Measurements from ENCODE around the gene PDE3B. TPM values are rescaled to one million over a fixed set of nuclear protein-coding genes. Genes with fewer than 3 reads are reported as not detected.
"Not testable (repeated sequence)": the region's sequence is repeated elsewhere in the genome, so short reads cannot be mapped to it uniquely, and the experiment has no call there.

PDE3B gene
- total RNA-seq, 1 donor from 2014 or later: 34.3 TPM

DNA sequence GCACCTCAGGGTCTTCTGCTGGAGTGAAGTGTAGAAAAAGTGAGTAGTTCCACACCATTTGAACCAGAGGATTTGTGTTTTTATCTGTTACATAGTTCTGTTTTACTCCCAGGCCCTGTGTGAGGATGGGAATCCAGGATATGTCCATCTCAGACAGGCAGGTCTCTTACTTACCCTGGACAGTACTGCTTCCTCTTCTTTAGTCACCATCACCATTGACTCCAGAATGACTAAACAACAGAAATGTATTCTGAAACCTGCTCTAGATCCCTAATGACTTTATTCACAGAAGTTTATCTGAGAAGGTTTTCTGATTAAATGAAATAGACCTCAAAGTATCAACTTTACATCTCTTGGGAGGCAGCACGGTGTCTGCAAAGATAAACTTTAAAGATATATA is 214.8 kb downstream of the PDE3B start:
- TF ChIP-seq, protein P1, sequence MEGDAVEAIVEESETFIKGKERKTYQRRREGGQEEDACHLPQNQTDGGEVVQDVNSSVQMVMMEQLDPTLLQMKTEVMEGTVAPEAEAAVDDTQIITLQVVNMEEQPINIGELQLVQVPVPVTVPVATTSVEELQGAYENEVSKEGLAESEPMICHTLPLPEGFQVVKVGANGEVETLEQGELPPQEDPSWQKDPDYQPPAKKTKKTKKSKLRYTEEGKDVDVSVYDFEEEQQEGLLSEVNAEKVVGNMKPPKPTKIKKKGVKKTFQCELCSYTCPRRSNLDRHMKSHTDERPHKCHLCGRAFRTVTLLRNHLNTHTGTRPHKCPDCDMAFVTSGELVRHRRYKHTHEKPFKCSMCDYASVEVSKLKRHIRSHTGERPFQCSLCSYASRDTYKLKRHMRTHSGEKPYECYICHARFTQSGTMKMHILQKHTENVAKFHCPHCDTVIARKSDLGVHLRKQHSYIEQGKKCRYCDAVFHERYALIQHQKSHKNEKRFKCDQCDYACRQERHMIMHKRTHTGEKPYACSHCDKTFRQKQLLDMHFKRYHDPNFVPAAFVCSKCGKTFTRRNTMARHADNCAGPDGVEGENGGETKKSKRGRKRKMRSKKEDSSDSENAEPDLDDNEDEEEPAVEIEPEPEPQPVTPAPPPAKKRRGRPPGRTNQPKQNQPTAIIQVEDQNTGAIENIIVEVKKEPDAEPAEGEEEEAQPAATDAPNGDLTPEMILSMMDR (IDR thresholded peaks at IDR 0.05): no peak
- intact Hi-C loops (cut with DNase I): no loop called here
- peaks cover 7% of the 10 kb centered on the region for H3K4me1 ChIP-seq
- no peak overlapping the region for H3K4me3 ChIP-seq
- ATAC-seq (no peak), DNase-seq (no peak)
- no peaks in the 10 kb centered on the region for H3K27me3 ChIP-seq (ENCODE audit: low read depth)
- no peak overlapping the region for H3K27ac ChIP-seq
- H3K36me3 ChIP-seq: no peaks in the 10 kb centered on the region
- H3K9me3 ChIP-seq: no peaks in the 10 kb centered on the region

DNA sequence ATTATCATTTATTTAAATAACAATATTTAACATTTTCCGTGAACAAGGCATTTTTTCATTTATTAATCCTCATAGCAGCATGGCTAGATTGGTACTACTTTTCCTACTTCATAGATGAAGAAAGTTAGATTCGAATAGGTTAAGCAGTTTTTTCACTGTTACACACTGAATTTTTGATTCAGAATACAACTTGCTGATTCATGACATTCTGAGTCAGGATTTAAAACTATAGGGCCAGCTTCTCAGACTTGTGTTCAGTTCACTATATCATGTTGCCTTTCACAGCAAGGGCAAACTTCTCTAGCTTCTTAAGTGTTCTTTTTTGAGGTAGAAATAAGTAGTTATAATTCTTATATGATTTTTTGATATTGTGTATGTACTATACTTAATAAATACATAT is 216.9 kb downstream of the PDE3B start:
- intact Hi-C loops (cut with DNase I): no loop called here
- DNase-seq (no peak), ATAC-seq (no peak)
- Histone ChIP-seq H3K4me1 (peaks cover 7% of the 10 kb centered on the region), H3K27ac (no peak overlapping the region), H3K4me3 (no peak overlapping the region), H3K9me3 (no peaks in the 10 kb centered on the region), H3K27me3 (ENCODE audit: low read depth) (no peaks in the 10 kb centered on the region), H3K36me3 (no peaks in the 10 kb centered on the region)
- TF ChIP-seq, protein P1 (IDR thresholded peaks at IDR 0.05): no peak

DNA sequence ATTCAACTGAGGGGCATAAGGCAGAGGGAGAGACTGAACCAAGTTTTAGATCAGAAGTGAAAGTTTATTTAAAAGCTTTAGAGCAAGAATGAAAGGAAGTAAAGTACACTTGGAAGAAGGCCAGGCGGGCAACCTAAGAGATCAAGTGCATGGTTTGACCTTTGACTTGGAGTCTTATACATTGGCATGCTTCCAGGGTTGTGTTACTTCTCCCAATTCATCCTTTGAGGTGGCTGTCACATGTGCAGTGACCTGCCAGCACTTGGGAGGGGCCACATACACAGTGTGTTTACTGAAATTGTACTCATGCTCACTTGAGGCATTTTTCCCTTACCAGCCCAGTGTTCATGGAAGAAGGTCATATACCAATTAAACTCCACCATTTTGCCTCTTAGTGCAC is 218.1 kb downstream of the PDE3B start:
- H3K4me3 ChIP-seq: no peak overlapping the region
- no peak overlapping the region for H3K27ac ChIP-seq
- intact Hi-C loops (cut with DNase I): no loop called here
- TF ChIP-seq, protein P1 (IDR thresholded peaks at IDR 0.05): no peak
- H3K27me3 ChIP-seq (ENCODE audit: low read depth): no peaks in the 10 kb centered on the region
- peaks cover 7% of the 10 kb centered on the region for H3K4me1 ChIP-seq
- H3K9me3 ChIP-seq: no peaks in the 10 kb centered on the region
- DNase-seq (no peak), ATAC-seq (peak; percentile 17 to 42)
- no peaks in the 10 kb centered on the region for H3K36me3 ChIP-seq

DNA sequence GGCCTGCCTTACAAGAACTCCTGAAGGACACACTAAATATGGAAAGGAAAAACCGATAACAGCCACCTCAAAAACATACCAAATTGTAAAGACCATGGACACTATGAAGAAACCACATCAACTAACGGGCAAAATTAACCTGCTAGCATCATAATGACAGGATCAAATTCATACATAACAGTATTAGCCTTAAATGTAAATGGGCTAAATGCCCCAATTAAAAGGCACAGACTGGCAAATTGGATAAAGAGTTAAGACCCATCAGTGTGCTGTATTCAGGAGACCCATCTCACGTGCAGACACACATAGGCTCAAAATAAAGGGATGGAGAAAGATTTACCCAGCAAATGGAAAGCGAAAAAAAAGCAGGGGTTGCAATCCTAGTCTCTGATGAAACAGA is 220.2 kb downstream of the PDE3B start:
- H3K27ac ChIP-seq; DNase-seq; H3K4me1 ChIP-seq; intact Hi-C loops (cut with DNase I); H3K36me3 ChIP-seq; ATAC-seq; H3K9me3 ChIP-seq; H3K27me3 ChIP-seq (ENCODE audit: low read depth); H3K4me3 ChIP-seq: not testable (repeated sequence)

DNA sequence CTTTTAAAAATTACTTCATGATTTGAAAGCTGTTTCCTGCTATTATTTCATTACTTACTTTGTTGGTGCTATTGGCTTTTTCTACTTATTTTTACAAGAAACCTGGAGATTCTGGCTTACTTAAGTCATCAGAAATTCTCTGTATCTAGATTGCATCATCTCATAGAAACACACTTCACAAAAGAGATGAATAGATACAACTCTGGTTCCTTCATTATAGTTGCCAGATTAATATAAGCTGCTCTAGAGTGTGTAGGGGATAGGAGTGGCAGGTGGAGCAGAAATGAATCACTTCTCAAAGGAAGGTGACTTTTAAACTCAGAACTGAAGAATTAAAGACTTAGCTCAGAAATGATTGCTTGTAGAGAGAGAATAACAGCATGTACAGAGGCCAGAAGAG is 228.4 kb downstream of the PDE3B start:
- H3K27me3 ChIP-seq (ENCODE audit: low read depth): no peaks in the 10 kb centered on the region
- H3K27ac ChIP-seq: no peak overlapping the region
- H3K4me3 ChIP-seq: no peak overlapping the region
- no peaks in the 10 kb centered on the region for H3K4me1 ChIP-seq
- DNase-seq (no peak), ATAC-seq (no peak)
- intact Hi-C loops (cut with DNase I): no loop called here
- TF ChIP-seq, protein P1 (IDR thresholded peaks at IDR 0.05): no peak
- no peaks in the 10 kb centered on the region for H3K9me3 ChIP-seq
- H3K36me3 ChIP-seq: peaks cover 21% of the 10 kb centered on the region

DNA sequence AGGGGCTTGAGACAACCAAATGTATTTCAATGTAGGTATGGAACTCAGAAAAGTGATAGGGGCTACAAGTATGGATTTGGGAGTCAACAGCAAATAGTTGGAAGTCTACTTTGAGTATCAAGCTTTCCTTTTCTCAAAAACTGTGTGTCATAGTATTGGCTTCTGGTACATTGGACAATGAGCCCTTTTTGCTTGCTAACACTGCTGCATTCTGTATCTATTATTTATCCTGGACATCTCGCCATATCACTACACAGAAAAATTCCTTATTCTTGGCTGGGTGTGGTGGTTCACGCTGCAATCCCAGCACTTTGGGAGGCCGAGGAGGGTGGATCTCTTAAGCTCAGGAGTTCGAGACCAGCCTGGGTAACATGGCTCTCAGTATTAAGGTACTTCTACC is 230.0 kb downstream of the PDE3B start:
- Histone ChIP-seq H3K4me1 (no peaks in the 10 kb centered on the region), H3K27me3 (ENCODE audit: low read depth) (no peaks in the 10 kb centered on the region), H3K27ac (no peak overlapping the region), H3K36me3 (peaks cover 34% of the 10 kb centered on the region), H3K9me3 (no peaks in the 10 kb centered on the region), H3K4me3 (no peak overlapping the region)
- intact Hi-C loops (cut with DNase I): no loop called here
- no peak for ATAC-seq
- DNase-seq: no peak
- TF ChIP-seq, protein P1 (IDR thresholded peaks at IDR 0.05): no peak

Data from lower lobe of right lung (tissue), 2 donors.